Measurements from ENCODE around the gene FBXO45. TPM values are rescaled to one million over a fixed set of nuclear protein-coding genes. Genes with fewer than 3 reads are reported as not detected.
"Not testable (repeated sequence)": the region's sequence is repeated elsewhere in the genome, so short reads cannot be mapped to it uniquely, and the experiment has no call there.

FBXO45 gene
- total RNA-seq, 2 donors from 2014 or later, result 2.0 to 9.7 TPM

- no peak for TF ChIP-seq CTCF (IDR thresholded peaks at IDR 0.05)
- H3K27ac ChIP-seq, result no peak overlapping the region
- ATAC-seq (ENCODE audit: insufficient number of reproducible peaks, low FRiP score, low read depth) (no peak), DNase-seq (ENCODE audit: low spot score) (no peak)
- H3K36me3 ChIP-seq, result no peaks in the 10 kb centered on the region
- H3K9me3 ChIP-seq, result no peaks in the 10 kb centered on the region
- H3K27me3 ChIP-seq (replicated peaks; ENCODE audit: insufficient read depth), result no peaks in the 10 kb centered on the region
- H3K4me3 ChIP-seq, result no peak overlapping the region
- H3K4me1 ChIP-seq (ENCODE audit: control insufficient read depth in 1 of 2, low read depth in 2 of 2), result no peaks in the 10 kb centered on the region
Measured at GRCh38 chr3:196619223-196619622, 50.8 kb downstream of the FBXO45 start.

- H3K4me3 ChIP-seq; H3K9me3 ChIP-seq; H3K36me3 ChIP-seq; DNase-seq (ENCODE audit: low spot score); ATAC-seq (ENCODE audit: insufficient number of reproducible peaks, low FRiP score, low read depth); H3K27me3 ChIP-seq (replicated peaks; ENCODE audit: insufficient read depth); H3K4me1 ChIP-seq (ENCODE audit: control insufficient read depth in 1 of 2, low read depth in 2 of 2): not testable (repeated sequence)
- H3K27ac ChIP-seq, result peak overlapping the region in 1 of 2 donors; percentile 30
Measured at GRCh38 chr3:196619627-196620026, 51.2 kb downstream of the FBXO45 start.

- no peak overlapping the region for H3K4me3 ChIP-seq
- no peak for DNase-seq (ENCODE audit: low spot score)
- no peak for TF ChIP-seq CTCF (IDR thresholded peaks at IDR 0.05)
- H3K36me3 ChIP-seq, result no peaks in the 10 kb centered on the region
- H3K9me3 ChIP-seq, result no peaks in the 10 kb centered on the region
- peak overlapping the region in 1 of 2 donors; percentile 30 for H3K27ac ChIP-seq
- H3K27me3 ChIP-seq (replicated peaks; ENCODE audit: insufficient read depth), result no peaks in the 10 kb centered on the region
- H3K4me1 ChIP-seq (ENCODE audit: control insufficient read depth in 1 of 2, low read depth in 2 of 2), result no peaks in the 10 kb centered on the region
- ATAC-seq (ENCODE audit: insufficient number of reproducible peaks, low FRiP score, low read depth), result no peak
Measured at GRCh38 chr3:196620161-196620604, 51.7 kb downstream of the FBXO45 start.

GRCh38 chr3:196620684-196621083 is 52.2 kb downstream of the FBXO45 start:
- no peaks in the 10 kb centered on the region for H3K4me1 ChIP-seq (ENCODE audit: control insufficient read depth in 1 of 2, low read depth in 2 of 2)

GRCh38 chr3:196621611-196622010 is 53.2 kb downstream of the FBXO45 start:
- Histone ChIP-seq H3K36me3 (no peaks in the 10 kb centered on the region), H3K4me3 (no peak overlapping the region), H3K4me1 (ENCODE audit: control insufficient read depth in 1 of 2, low read depth in 2 of 2) (no peaks in the 10 kb centered on the region), H3K27ac (no peak overlapping the region), H3K9me3 (no peaks in the 10 kb centered on the region), H3K27me3 (replicated peaks; ENCODE audit: insufficient read depth) (no peaks in the 10 kb centered on the region)
- ATAC-seq (ENCODE audit: insufficient number of reproducible peaks, low FRiP score, low read depth) (no peak), DNase-seq (ENCODE audit: low spot score) (no peak)
- TF ChIP-seq CTCF (IDR thresholded peaks at IDR 0.05), result no peak

More at GRCh38 chr3:196620684-196621083, 52.2 kb downstream of the FBXO45 start:
- Histone ChIP-seq H3K27ac (no peak overlapping the region), H3K27me3 (replicated peaks; ENCODE audit: insufficient read depth) (no peaks in the 10 kb centered on the region), H3K36me3 (no peaks in the 10 kb centered on the region), H3K4me3 (no peak overlapping the region), H3K9me3 (no peaks in the 10 kb centered on the region)
- TF ChIP-seq CTCF (IDR thresholded peaks at IDR 0.05), result no peak
- ATAC-seq (ENCODE audit: insufficient number of reproducible peaks, low FRiP score, low read depth), result no peak
- no peak for DNase-seq (ENCODE audit: low spot score)
